Esophagus squamous epithelium (tissue), 4 donors: ENCODE data around the gene ATP1A4.

Source experiments
- CTCF ChIP-seq, 6 experiments: fragments of 450-650 bp in 4 of 6; fragments of 200-600 bp in 2 of 6; sonication (generic) in 2 of 6; IDR thresholded peaks; one replicate each; pipeline ENCODE4 v1.5.1; 2016 to 2019; ENCODE audit warnings: antibody characterized with exemption in 6 of 6, mild to moderate bottlenecking in 4 of 6, moderate library complexity in 4 of 6
- POLR2A ChIP-seq, 4 donors: fragments of 450-650 bp; IDR thresholded peaks; one replicate each; pipeline ENCODE4 v1.6.1; 2017; ENCODE audit warnings: antibody characterized with exemption in 4 of 4, mild to moderate bottlenecking in 4 of 4, moderate library complexity in 3 of 4

- TF ChIP-seq POLR2A (IDR thresholded peaks at IDR 0.05) (no peak), CTCF (IDR thresholded peaks at IDR 0.05) (no peak)
Observed at GRCh38 chr1:160117300-160117699, 34.1 kb upstream of the ATP1A4 start.
